Astrocyte (in vitro differentiated cells and primary cell): ENCODE data around the gene CYTH4.

Experiments
- CTCF ChIP-seq: IDR thresholded peaks from 2 replicates; pipeline ENCODE4 v1.5.1; 2011; ENCODE audit warnings: low read depth, mild to moderate bottlenecking, inconsistent platforms, low read length, moderate library complexity; ENCODE audit not compliant: insufficient read depth
- EZH2 ChIP-seq: IDR thresholded peaks from 2 replicates; pipeline ENCODE4 v1.6.1; 2012; ENCODE audit warnings: mild to moderate bottlenecking, low read length, inconsistent platforms; ENCODE audit not compliant: insufficient read depth

- TF ChIP-seq CTCF (no peak), EZH2 (no peak)
Observed at GRCh38 chr22:37343348-37343747, 61.0 kb downstream of the CYTH4 start.
